DMS79 (cell line): Measurements from ENCODE around the gene SLC5A10.
"Not testable (repeated sequence)": the region's sequence is repeated elsewhere in the genome, so short reads cannot be mapped to it uniquely, and the experiment has no call there.

Experiments used
- DNase-seq: peaks from one replicate; lab custom pipeline; 2025; lab: John Stamatoyannopoulos, UW

The SLC5A10 gene

GRCh38 chr17:19019041-19019941, 67.3 kb downstream of the SLC5A10 start:
- no peak for DNase-seq

DNA sequence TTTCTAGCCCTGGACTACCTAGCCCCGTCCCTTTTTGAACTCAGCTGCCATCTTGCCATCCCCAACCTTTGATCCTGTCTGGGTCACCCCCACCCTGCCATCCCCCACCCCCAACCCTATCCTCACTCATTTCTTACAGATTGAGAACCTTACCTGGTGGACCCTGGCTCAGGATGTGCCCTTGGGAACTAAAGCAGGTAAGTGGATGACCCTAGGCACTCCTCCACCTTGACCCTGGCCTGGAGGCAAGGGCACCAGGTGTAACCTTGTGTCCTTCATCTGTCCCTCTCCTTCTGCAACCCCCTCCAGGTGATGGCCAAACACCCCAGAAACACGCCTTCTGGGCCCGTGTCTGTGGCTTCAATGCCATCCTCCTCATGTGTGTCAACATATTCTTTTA, 68.1 kb downstream of the SLC5A10 start:
- no peak for DNase-seq

GRCh38 chr17:19021011-19021621, 69.2 kb downstream of the SLC5A10 start:
- DNase-seq = not testable (repeated sequence)

- DNase-seq = no peak
Measured at GRCh38 chr17:19021622-19022083, 69.7 kb downstream of the SLC5A10 start.

DNA sequence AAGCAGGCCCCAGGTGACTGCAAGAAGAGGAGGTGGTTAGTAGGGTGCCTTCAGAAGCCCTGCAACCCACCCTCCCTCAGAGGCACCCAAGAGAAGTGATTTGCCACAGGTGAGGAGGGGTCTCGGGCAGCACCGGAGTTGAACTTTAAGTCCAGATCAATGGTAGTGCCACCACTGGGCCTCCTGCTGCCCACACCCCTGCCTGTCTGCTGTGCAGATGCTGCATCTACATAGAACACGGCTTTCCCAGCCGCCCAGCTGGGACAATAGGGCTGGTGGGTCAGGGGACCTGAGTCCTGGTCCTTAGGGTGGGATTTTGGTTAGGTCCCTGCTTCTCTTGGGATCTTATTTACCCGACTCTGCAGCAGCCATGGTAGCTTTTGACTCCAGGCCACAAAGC, 70.2 kb downstream of the SLC5A10 start:
- DNase-seq = no peak

DNA sequence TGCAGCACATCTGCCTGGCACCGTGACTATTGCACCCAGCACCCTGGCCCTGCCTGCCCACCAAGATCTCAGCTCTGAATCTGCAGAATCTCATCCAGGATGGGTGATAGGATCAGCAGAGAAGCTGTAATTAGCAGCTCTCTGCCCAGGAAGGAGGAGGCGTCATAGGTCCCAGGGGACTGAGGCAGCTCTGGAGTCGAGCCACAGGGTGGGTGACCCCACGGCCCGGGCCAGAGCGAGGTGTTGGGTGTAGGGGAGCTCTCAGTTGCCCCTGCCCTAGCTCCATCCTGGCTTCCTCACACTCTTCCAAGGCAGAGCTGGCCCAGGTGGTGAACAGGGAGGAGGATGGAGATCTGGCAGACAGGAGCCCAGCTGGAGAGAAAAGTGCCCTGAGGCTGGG, 70.8 kb downstream of the SLC5A10 start:
- no peak for DNase-seq

GRCh38 chr17:19023209-19023999, 71.4 kb downstream of the SLC5A10 start:
- DNase-seq = no peak

GRCh38 chr17:19024101-19025078, 72.4 kb downstream of the SLC5A10 start:
- no peak for DNase-seq

DNA sequence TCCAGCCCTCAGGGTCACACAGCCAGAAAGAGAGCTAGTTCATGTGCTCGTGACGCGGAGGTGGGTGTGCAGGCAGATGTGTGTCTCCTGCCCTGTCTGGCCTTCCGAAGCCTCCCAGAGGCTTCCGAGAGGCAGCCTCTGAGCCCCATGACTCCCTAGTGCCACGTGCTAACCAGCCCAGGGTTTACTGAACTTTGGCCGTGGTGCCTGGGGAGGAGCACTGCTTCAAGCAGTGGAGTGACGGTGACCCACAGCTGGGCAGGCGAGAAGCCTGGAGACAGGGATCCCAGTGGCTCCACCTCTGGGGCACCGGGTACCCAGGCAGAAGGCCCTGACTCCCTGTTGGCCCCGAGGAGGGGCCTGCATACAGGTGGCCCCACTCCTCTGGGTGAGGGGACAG, 76.7 kb downstream of the SLC5A10 start:
- DNase-seq = not testable (repeated sequence)

DNA sequence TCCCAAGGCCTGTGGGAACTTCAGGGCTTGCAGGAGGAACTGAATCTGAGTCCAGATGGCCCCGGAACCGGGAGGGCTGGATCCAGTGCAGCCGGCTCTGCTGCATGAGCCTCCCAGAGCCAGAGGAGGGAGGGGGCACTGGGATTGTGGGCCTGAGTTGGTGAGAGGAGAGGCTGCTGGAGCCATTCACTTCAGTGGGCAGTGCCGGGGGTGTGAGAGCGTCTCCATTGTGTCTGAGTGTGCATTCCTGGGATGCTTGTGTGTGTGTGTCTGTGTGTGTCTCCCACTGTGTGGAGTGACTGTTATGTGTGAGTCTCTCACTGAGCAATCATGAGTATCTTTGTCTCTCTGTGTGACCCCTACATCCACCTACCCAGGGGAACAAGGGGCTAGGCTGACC, 77.8 kb downstream of the SLC5A10 start:
- not testable (repeated sequence) for DNase-seq

- DNase-seq = not testable (repeated sequence)
Measured at GRCh38 chr17:19030771-19031449, 78.9 kb downstream of the SLC5A10 start.

DNA sequence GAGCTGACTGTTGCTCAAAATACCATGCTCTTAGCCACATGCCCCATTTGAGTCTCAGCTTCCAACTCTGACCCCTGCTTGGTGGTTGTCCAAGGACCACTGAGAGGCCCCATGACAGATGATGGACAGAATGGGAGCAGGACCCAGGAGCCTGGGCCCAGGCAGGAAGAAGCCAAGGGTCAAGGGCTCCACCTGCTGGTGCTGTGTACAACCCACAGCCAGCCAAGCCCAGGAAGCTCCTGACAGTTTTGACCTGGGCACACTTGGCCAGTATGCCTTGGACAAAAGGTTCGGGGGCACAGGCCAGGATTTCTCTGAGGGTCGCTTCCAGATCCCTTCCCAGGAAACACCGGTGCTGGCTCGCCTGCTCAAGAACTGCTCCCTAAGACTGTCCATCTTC, 79.8 kb downstream of the SLC5A10 start:
- DNase-seq = not testable (repeated sequence)

DNA sequence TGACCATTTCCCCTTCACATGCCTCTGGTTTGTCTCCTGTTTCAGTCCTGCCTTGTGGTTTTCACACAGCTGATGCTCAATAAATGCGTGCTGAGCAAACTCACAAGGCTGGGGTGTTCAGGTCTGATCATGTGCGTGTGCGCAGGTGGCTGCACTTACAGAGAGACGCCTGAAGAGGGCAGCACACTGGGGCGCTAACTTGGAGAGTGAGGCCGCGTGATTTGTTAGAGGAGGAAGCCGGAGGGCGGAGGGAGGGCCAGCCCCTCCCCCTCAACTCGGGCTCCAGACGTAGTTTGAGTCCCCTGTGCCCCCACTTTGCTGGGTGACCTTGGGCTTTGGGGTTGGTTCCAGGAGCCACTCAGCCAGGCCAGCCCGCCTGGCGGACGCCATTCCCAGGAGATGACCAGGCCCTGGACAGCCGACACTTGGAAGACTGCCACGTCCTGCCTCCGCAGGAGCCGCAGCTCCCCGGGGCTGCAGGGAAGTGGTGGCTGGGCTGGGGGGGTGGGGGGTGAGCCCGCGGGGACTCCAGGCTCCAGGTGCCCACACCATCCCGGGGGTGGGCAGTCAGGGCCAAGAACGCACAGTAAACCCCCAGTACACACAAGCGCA, 80.5 kb downstream of the SLC5A10 start:
- DNase-seq = not testable (repeated sequence)

DNA sequence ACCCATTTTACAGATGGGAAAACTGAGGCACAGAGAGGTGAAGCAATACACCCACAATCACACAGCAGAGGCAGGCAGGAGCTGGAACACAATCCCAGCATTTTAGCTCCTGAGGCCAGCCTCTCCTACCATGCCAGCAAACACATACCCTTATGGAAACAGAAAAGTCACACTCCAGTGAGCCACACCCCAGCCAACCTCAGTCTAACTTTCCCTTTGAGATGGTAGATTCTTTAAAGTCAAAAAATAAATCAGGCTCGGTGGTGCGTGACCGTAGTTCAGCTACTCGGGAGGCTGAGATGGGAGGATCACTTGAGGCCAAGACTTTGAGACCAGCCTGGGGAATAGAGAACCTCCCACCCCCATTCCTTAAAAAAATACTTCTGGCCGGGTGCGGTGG, 84.2 kb downstream of the SLC5A10 start:
- not testable (repeated sequence) for DNase-seq

DNA sequence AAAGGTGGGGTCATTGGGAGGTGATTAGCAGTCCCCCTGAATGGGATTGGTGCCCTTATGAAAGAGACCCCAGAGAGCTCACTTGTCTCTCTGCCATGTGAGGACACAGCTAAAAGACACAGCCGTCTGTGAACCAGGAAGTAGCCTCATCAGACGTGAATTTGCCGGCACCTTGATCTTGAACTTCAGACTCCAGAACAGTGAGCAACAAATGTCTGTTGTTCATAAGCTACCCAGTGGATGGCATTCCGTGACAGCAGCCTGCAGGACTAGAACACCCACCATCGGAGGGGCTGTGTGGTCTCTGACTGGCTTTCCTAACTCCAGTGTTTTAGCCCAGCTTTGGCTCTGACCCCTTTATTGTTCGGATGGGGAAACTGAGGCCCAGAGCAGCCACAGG, 85.6 kb downstream of the SLC5A10 start:
- not testable (repeated sequence) for DNase-seq

- DNase-seq = not testable (repeated sequence)
Measured at GRCh38 chr17:19038007-19038406, 86.0 kb downstream of the SLC5A10 start.

DNA sequence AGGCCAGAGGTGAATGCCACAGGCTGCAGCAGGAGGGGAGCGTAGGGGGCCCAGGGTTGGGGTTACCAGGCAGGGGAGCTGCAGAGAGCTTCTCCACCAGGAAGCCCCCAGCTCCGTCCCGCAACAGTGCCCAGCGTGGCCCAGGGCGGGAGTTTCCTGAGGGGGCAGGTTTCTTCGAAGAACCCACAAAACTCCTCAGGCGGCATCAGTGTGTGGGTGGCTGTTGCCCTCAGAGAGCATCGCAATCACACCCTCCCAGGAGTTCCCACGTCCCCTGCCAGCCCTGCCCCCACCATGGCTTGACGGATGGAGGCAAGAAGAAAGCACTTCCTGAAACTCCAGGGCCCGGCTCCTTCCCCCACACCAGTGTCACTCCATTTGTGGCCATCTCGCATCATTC, 86.8 kb downstream of the SLC5A10 start:
- DNase-seq = not testable (repeated sequence)

- DNase-seq = not testable (repeated sequence)
Measured at GRCh38 chr17:19040350-19040749, 88.4 kb downstream of the SLC5A10 start.

- DNase-seq = not testable (repeated sequence)
Measured at GRCh38 chr17:19041871-19042270, 89.9 kb downstream of the SLC5A10 start.

- not testable (repeated sequence) for DNase-seq
Measured at GRCh38 chr17:19042369-19042768, 90.4 kb downstream of the SLC5A10 start.
